SH-SY5Y (cell line): Measurements from ENCODE around the gene GIT1.

Source experiments
- GATA2 ChIP-seq: IDR thresholded peaks from 2 replicates; pipeline ENCODE4 v1.6.1; 2011; ENCODE audit warnings: mild to moderate bottlenecking, low read depth, low read length
- GATA3 ChIP-seq: IDR thresholded peaks from 2 replicates; pipeline ENCODE4 v1.6.1; 2011; ENCODE audit warnings: low read depth, mild to moderate bottlenecking, low read length, moderate library complexity

- TF ChIP-seq GATA2 (no peak), GATA3 (no peak)
These were observed 15.3 kb downstream of the GIT1 start for GRCh38 chr17:29573871-29574731.
